Peyer's patch (tissue), 4 donors: ENCODE results near the gene KCNQ5. TPM values are rescaled to one million over a fixed set of nuclear protein-coding genes. Genes with fewer than 3 reads are reported as not detected.

Experiments
- DNase-seq, 3 donors: peaks; one replicate each; pipeline ENCODE4 v3.0.0-alpha.2; 2017 to 2019
- H3K27ac ChIP-seq, 4 donors: fragments of 200-600 bp; sonication (generic); one replicate each; pipeline ENCODE4 v1.5.1; 2016 to 2019
- H3K27me3 ChIP-seq, 2 donors: fragments of 200-600 bp; sonication (generic); one replicate each; pipeline ENCODE4 v1.5.1; 2019
- H3K36me3 ChIP-seq, 3 donors: fragments of 200-600 bp; sonication (generic); one replicate each; pipeline ENCODE4 v1.5.1; 2016 to 2019
- H3K4me1 ChIP-seq, 4 donors: fragments of 200-600 bp; sonication (generic); one replicate each; pipeline ENCODE4 v1.5.1; 2016 to 2019
- H3K4me3 ChIP-seq, 4 donors: fragments of 200-600 bp; sonication (generic); 1 replicate in 3 of 4; 2 replicates in 1 of 4; pipeline ENCODE4 v1.5.1; 2016 to 2019; ENCODE audit warnings: mild to moderate bottlenecking in 1 of 4
- H3K9me3 ChIP-seq, 4 donors: fragments of 200-600 bp; sonication (generic); one replicate each; pipeline ENCODE4 v1.5.1; 2016 to 2019; ENCODE audit warnings: mild to moderate bottlenecking in 1 of 4
- CTCF ChIP-seq, 6 experiments: fragments of 450-650 bp in 4 of 6; fragments of 200-600 bp in 2 of 6; sonication (generic) in 1 of 6; IDR thresholded peaks; one replicate each; pipeline ENCODE4 v1.5.1; 2017 to 2019; ENCODE audit warnings: antibody characterized with exemption in 6 of 6, mild to moderate bottlenecking in 3 of 6, moderate library complexity in 1 of 6
- POLR2A ChIP-seq, 2 donors: fragments of 450-650 bp; IDR thresholded peaks; one replicate each; pipeline ENCODE4 v1.5.1; 2017; ENCODE audit warnings: antibody characterized with exemption in 2 of 2, mild to moderate bottlenecking in 2 of 2, moderate library complexity in 2 of 2
- total RNA-seq, 4 donors: library from RNA; depleted of rRNA; stranded (reverse); fragments of >200 nt; gene quantifications; one replicate each; pipeline ENCODE4 v1.1.0, GENCODE V29; 2016

KCNQ5 gene
- total RNA-seq, 4 donors from 2014 or later = 0.27 to 5.0 (median 0.38) TPM; not detected in 1

- Histone ChIP-seq H3K9me3 (no peaks in the 10 kb centered on the region), H3K36me3 (no peaks in the 10 kb centered on the region)
These were observed 295.0 kb downstream of the KCNQ5 start for GRCh38 chr6:72916906-72917305.

DNA sequence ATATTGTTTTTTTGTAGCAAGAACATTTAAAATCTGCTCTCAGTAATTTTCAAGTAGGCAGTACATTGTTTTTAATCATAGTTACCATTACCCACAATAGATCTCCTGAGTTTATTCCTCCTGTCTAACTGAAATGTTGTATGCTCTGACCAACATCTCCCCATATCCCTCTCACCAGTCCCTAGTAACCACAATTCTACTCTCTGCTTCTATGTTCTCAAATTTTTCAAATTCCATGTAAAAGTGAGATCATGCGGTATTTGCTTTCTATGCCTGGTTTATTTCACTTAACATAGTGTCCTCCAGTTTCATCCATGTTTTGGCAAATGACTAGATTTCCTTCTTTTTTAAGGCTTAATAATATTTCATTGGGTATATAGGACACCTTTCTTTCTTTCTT lies 300.5 kb downstream of the KCNQ5 start:
- TF ChIP-seq CTCF (IDR thresholded peaks at IDR 0.05) = no peak
- TF ChIP-seq POLR2A (IDR thresholded peaks at IDR 0.05) = no peak
- H3K4me1 ChIP-seq = no peaks in the 10 kb centered on the region
- H3K9me3 ChIP-seq = no peaks in the 10 kb centered on the region
- H3K4me3 ChIP-seq = no peak overlapping the region
- no peaks in the 10 kb centered on the region for H3K27me3 ChIP-seq
- H3K27ac ChIP-seq = no peak overlapping the region
- H3K36me3 ChIP-seq = no peaks in the 10 kb centered on the region
- DNase-seq = no peak

More at GRCh38 chr6:72916906-72917305, 295.0 kb downstream of the KCNQ5 start:
- H3K27ac ChIP-seq = no peak overlapping the region
- TF ChIP-seq CTCF (IDR thresholded peaks at IDR 0.05) = no peak
- TF ChIP-seq POLR2A (IDR thresholded peaks at IDR 0.05) = no peak
- H3K4me1 ChIP-seq = no peaks in the 10 kb centered on the region
- no peak for DNase-seq
- H3K4me3 ChIP-seq = no peak overlapping the region
- H3K27me3 ChIP-seq = no peaks in the 10 kb centered on the region

DNA sequence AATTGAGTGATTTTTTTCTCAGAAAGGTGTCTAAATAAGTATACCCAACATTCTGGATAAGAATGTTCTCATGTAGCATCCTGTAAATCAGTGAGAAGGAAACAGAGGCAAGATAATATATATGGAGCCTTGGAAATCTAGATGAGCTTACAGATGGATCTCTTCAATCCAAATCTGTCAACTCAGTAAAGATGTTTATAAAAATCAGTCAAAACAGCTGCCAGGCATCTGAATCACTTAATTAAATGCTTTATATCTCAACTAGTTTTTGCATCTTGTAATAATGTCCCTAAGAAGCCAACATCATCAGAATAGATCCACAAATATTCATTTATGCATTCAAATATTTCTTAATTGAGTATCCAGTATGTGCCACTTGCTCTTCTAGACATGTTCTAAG lies 303.3 kb downstream of the KCNQ5 start:
- no peaks in the 10 kb centered on the region for H3K9me3 ChIP-seq
- no peak overlapping the region for H3K27ac ChIP-seq
- H3K36me3 ChIP-seq = no peaks in the 10 kb centered on the region
- no peaks in the 10 kb centered on the region for H3K27me3 ChIP-seq
- TF ChIP-seq POLR2A (IDR thresholded peaks at IDR 0.05) (no peak), CTCF (IDR thresholded peaks at IDR 0.05) (no peak)
- no peak overlapping the region for H3K4me3 ChIP-seq
- no peak for DNase-seq
- H3K4me1 ChIP-seq = no peaks in the 10 kb centered on the region

DNA sequence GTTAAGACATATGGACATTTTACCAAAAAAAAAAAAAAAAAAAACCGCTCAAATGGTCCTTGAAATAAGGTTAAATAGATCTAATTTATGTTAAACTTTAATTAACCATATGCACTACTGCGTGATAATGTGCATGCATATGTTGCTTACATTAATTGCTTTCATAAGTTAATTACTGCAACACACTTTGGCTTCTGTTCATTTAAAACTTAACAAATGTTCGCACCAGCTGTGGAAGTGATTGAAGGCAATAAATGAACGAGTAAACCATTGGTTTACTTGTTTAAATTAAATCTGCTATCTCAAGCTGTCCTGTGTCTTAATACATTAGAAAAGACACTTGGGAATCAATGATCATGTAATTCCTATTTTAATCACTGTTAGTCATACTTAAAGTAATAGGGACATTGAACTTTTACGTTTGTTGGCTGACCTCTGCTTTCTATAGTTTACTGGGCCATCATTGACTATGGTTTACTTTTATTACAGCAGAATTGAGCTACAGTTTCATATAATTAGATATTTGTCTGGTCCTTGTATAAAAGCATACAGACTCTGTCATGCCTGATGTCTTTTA lies 308.8 kb downstream of the KCNQ5 start:
- H3K36me3 ChIP-seq = no peaks in the 10 kb centered on the region
- DNase-seq = no peak
- no peaks in the 10 kb centered on the region for H3K27me3 ChIP-seq
- no peaks in the 10 kb centered on the region for H3K4me1 ChIP-seq
- TF ChIP-seq CTCF (IDR thresholded peaks at IDR 0.05) (no peak), POLR2A (IDR thresholded peaks at IDR 0.05) (no peak)
- H3K27ac ChIP-seq = no peak overlapping the region
- H3K9me3 ChIP-seq = no peaks in the 10 kb centered on the region
- no peak overlapping the region for H3K4me3 ChIP-seq

GRCh38 chr6:72931325-72931887 lies 309.5 kb downstream of the KCNQ5 start:
- H3K36me3 ChIP-seq = no peaks in the 10 kb centered on the region
- no peak overlapping the region for H3K4me3 ChIP-seq
- H3K27ac ChIP-seq = no peak overlapping the region
- H3K9me3 ChIP-seq = no peaks in the 10 kb centered on the region
- TF ChIP-seq CTCF (IDR thresholded peaks at IDR 0.05) (no peak), POLR2A (IDR thresholded peaks at IDR 0.05) (no peak)
- H3K27me3 ChIP-seq = no peaks in the 10 kb centered on the region
- no peak for DNase-seq
- H3K4me1 ChIP-seq = no peaks in the 10 kb centered on the region
